SK-N-SH (cell line): Measurements from ENCODE around the gene MST1R.

Experiments
- CTCF ChIP-seq: fragments of 200-600 bp; sonication (generic); IDR thresholded peaks from 2 replicates; pipeline ENCODE4 v1.6.1; 2017; ENCODE audit warnings: antibody characterized with exemption, mild to moderate bottlenecking, moderate library complexity
- EZH2phosphoT487 ChIP-seq: fragments of 200-600 bp; sonication (generic); IDR thresholded peaks from 2 replicates; pipeline ENCODE4 v1.6.1; 2017; ENCODE audit warnings: low read depth, mixed run types, mild to moderate bottlenecking, antibody characterized with exemption, moderate library complexity, borderline replicate concordance
- FOXJ3 ChIP-seq: sonication (generic); formaldehyde crosslinking; IDR thresholded peaks from 2 replicates; pipeline ENCODE4 v1.5.1; 2020; ENCODE audit warnings: mild to moderate bottlenecking, missing genetic modification reagents
- RCOR1 ChIP-seq: fragments of 150-350 bp; IDR thresholded peaks from 2 replicates; pipeline ENCODE4 v1.6.1; 2017; ENCODE audit warnings: antibody characterized with exemption, low read length
- RFX5 ChIP-seq: IDR thresholded peaks from 2 replicates; pipeline ENCODE4 v1.6.1; 2012; ENCODE audit warnings: mild to moderate bottlenecking, improper control_type of control experiment, low read length
- SIN3A ChIP-seq: IDR thresholded peaks from 2 replicates; pipeline ENCODE4 v1.6.1; 2012; ENCODE audit warnings: low read depth, mild to moderate bottlenecking, low read length, moderate library complexity, borderline replicate concordance

GRCh38 chr3:49869525-49870126 is 34.0 kb downstream of the MST1R start, which contains the start of gene CAMKV:
- TF ChIP-seq CTCF (no peak), SIN3A (no peak), FOXJ3 (CRISPR knock-in tag) (no peak), RFX5 (no peak), EZH2phosphoT487 (no peak), RCOR1 (no peak)
